Suprapubic skin (tissue), 4 donors: Measurements from ENCODE around the gene TEX38. TPM values are rescaled to one million over a fixed set of nuclear protein-coding genes. Genes with fewer than 3 reads are reported as not detected.

Experiments
- DNase-seq, 2 donors: peaks; one replicate each; pipeline ENCODE4 v3.0.0-alpha.2; 2019; ENCODE audit warnings: low spot score in 2 of 2
- H3K27ac ChIP-seq: fragments of 200-600 bp; sonication (generic); one replicate; pipeline ENCODE4 v1.5.1; 2019
- H3K27me3 ChIP-seq: fragments of 200-600 bp; sonication (generic); one replicate; pipeline ENCODE4 v1.5.1; 2019
- H3K36me3 ChIP-seq: fragments of 200-600 bp; sonication (generic); one replicate; pipeline ENCODE4 v1.5.1; 2019
- H3K4me1 ChIP-seq: fragments of 200-600 bp; sonication (generic); one replicate; pipeline ENCODE4 v1.5.1; 2019
- H3K4me3 ChIP-seq: fragments of 200-600 bp; sonication (generic); one replicate; pipeline ENCODE4 v1.5.1; 2019; ENCODE audit warnings: mild to moderate bottlenecking
- H3K9me3 ChIP-seq: fragments of 200-600 bp; sonication (generic); one replicate; pipeline ENCODE4 v1.5.1; 2019
- CTCF ChIP-seq, 2 donors: fragments of 200-600 bp in 1 of 2; fragments of 450-650 bp in 1 of 2; sonication (generic) in 1 of 2; IDR thresholded peaks; one replicate each; pipeline ENCODE4 v1.5.1; 2016 to 2019; ENCODE audit warnings: antibody characterized with exemption in 2 of 2, mild to moderate bottlenecking in 1 of 2, moderate library complexity in 1 of 2
- EP300 ChIP-seq: sonication (generic); formaldehyde crosslinking; IDR thresholded peaks from one replicate; pipeline ENCODE4 v1.6.1; 2017; ENCODE audit warnings: antibody characterized with exemption
- POLR2A ChIP-seq, 2 donors: fragments of 450-650 bp; IDR thresholded peaks; one replicate each; pipeline ENCODE4 v1.6.1; 2017; ENCODE audit warnings: antibody characterized with exemption in 2 of 2, mild to moderate bottlenecking in 2 of 2, moderate library complexity in 2 of 2
- POLR2AphosphoS5 ChIP-seq, 3 donors: sonication (generic); formaldehyde crosslinking; IDR thresholded peaks; one replicate each; pipeline ENCODE4 v1.6.1; 2017; ENCODE audit warnings: antibody characterized with exemption in 3 of 3
- WGBS: methylation state at CpG from one replicate; pipeline ENCODE4 v1.1.5; 2018; 5-methylcytosine and 5-hydroxymethylcytosine counted together
- total RNA-seq, 4 donors: library from RNA; depleted of rRNA; stranded (reverse); fragments of >200 nt; gene quantifications; one replicate each; pipeline ENCODE4 v1.1.0, GENCODE V29; 2016

The TEX38 gene
- total RNA-seq, 4 donors from 2014 or later: not detected

- H3K36me3 ChIP-seq: peaks cover 70% of the 10 kb centered on the region
- no peaks in the 10 kb centered on the region for H3K9me3 ChIP-seq
Observed at GRCh38 chr1:46689356-46689755, 17.7 kb downstream of the TEX38 start.

DNA sequence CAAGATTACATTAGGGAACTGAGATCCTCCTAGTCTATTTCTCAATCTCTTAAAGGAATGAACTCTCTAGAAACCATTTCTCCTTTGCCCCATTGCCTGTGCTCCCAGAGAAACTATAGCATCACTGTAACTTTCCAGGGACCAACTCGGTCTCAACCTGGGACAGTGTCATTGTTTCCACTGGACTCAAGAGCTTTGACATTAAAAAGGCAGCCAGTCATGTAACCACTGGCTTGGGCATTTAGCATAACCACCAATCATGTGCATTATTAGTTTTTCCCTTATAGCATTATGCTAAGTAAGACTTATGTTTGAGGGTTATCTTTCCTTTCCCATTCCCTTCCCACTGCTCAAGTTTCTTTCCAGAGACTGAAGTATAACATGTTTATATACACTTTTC is 18.2 kb downstream of the TEX38 start:
- peaks cover 65% of the 10 kb centered on the region for H3K36me3 ChIP-seq
- H3K27ac ChIP-seq: no peak overlapping the region
- no peak for DNase-seq
- 100% methylated on average over 1 of the region's 1 CpG for WGBS
- H3K4me1 ChIP-seq: peaks cover 16% of the 10 kb centered on the region
- TF ChIP-seq POLR2AphosphoS5 (IDR thresholded peaks at IDR 0.05) (no peak), EP300 (no peak), CTCF (IDR thresholded peaks at IDR 0.05) (no peak), POLR2A (IDR thresholded peaks at IDR 0.05) (no peak)
- no peak overlapping the region for H3K4me3 ChIP-seq
- no peaks in the 10 kb centered on the region for H3K27me3 ChIP-seq
- H3K9me3 ChIP-seq: no peaks in the 10 kb centered on the region

More at GRCh38 chr1:46689356-46689755, 17.7 kb downstream of the TEX38 start:
- no peak for DNase-seq
- H3K27ac ChIP-seq: no peak overlapping the region
- H3K4me3 ChIP-seq: no peak overlapping the region
- H3K27me3 ChIP-seq: no peaks in the 10 kb centered on the region
- WGBS: 89% methylated on average over 2 of the region's 2 CpGs
- peaks cover 16% of the 10 kb centered on the region for H3K4me1 ChIP-seq
- TF ChIP-seq EP300 (no peak), POLR2A (IDR thresholded peaks at IDR 0.05) (no peak), POLR2AphosphoS5 (IDR thresholded peaks at IDR 0.05) (no peak), CTCF (IDR thresholded peaks at IDR 0.05) (no peak)

DNA sequence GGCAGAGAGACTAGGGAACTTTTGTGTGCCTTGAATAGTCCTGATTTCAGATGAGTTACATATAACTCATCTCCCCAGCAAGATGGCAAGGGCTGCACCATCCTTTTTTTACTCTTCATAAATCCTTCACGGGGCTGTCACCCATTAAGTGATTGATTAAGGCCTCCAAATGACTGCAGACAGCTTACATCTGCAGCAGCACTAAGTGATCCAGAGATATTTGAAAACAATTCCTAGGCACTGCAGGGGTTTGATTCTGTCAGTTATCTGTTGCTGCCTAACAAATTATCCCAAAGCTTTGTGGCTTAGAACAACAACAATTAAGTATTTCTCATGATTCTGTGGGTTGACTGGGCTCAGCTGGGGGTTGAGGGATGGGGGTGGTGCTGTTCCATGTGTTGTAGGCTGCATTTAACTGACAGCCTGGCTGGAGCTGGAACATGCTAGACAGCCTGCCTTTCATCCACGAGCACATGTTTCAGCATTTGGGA is 19.3 kb downstream of the TEX38 start:
- 94% methylated on average over 2 of the region's 2 CpGs for WGBS
- Histone ChIP-seq H3K4me3 (no peak overlapping the region), H3K4me1 (peaks cover 16% of the 10 kb centered on the region), H3K27ac (no peak overlapping the region), H3K36me3 (peaks cover 66% of the 10 kb centered on the region), H3K9me3 (no peaks in the 10 kb centered on the region), H3K27me3 (no peaks in the 10 kb centered on the region)
- TF ChIP-seq CTCF (IDR thresholded peaks at IDR 0.05) (no peak), POLR2A (IDR thresholded peaks at IDR 0.05) (no peak), POLR2AphosphoS5 (IDR thresholded peaks at IDR 0.05) (no peak), EP300 (no peak)
- no peak for DNase-seq

GRCh38 chr1:46691997-46692790 is 20.5 kb downstream of the TEX38 start:
- Histone ChIP-seq H3K9me3 (no peaks in the 10 kb centered on the region), H3K4me1 (peaks cover 10% of the 10 kb centered on the region), H3K4me3 (no peak overlapping the region), H3K27ac (no peak overlapping the region), H3K36me3 (peaks cover 66% of the 10 kb centered on the region), H3K27me3 (no peaks in the 10 kb centered on the region)
- 73% methylated on average over 6 of the region's 6 CpGs for WGBS
- TF ChIP-seq POLR2AphosphoS5 (IDR thresholded peaks at IDR 0.05) (no peak), EP300 (no peak), POLR2A (IDR thresholded peaks at IDR 0.05) (no peak), CTCF (IDR thresholded peaks at IDR 0.05) (no peak)
- DNase-seq: no peak
